GM18511 (cell line): ENCODE results near the gene CFAP298.
"Not testable (repeated sequence)": the region's sequence is repeated elsewhere in the genome, so short reads cannot be mapped to it uniquely, and the experiment has no call there.

Experiments used
- ATAC-seq: cut with Tn5 transposase; IDR thresholded peaks from one replicate; pipeline ENCODE4 v1.9.1; 2021; ENCODE audit warnings: mild to moderate bottlenecking, moderate library complexity; ENCODE audit not compliant: unreplicated experiment

Gene CFAP298

GRCh38 chr21:32569261-32570230, 42.6 kb downstream of the CFAP298 start:
- peak; percentile 93 for ATAC-seq

DNA sequence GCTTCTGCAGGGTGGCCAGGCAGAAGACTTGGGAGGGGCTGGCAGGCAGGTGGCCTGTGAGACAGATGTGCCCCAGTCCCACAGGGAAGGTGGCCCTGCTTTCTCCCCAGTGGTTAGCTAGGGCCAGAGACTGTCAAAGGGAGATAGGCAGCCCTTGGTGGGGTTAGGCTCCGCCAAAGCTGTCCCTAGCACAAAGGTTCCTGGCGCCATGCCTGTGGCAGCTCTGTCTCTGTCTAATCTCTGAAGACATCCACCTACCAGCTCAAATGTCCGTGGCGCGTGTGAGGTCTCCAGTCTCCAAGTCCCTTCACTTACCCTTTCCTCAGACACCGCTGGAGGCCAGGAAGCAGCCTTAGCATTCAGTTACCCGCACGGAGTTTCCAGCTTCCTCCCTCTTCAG, 44.6 kb downstream of the CFAP298 start:
- ATAC-seq, result no peak

GRCh38 chr21:32566741-32567389, 45.3 kb downstream of the CFAP298 start:
- no peak for ATAC-seq

GRCh38 chr21:32565856-32566465, 46.2 kb downstream of the CFAP298 start:
- ATAC-seq, result no peak

- ATAC-seq, result no peak
Measured at GRCh38 chr21:32562915-32563314, 49.3 kb downstream of the CFAP298 start.

DNA sequence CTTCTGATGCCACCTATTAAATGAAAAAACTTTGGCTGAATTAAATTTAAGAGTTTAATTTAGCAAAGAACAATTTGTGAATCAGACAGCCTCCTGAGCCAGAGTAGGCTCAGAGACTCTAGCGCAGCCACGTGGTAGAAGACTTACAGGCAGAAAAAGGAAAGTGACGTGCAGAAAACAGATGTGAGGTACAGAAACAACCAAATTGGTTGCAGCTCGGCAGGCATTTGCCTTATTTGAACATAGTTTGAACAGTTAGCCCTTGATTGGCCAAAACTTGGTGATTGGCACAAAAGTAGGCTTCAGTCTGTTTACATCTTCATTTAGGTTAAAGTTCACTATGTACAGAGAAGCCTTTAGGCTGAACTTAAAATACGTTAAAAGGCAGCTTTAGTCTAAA, 49.8 kb downstream of the CFAP298 start:
- no peak for ATAC-seq

DNA sequence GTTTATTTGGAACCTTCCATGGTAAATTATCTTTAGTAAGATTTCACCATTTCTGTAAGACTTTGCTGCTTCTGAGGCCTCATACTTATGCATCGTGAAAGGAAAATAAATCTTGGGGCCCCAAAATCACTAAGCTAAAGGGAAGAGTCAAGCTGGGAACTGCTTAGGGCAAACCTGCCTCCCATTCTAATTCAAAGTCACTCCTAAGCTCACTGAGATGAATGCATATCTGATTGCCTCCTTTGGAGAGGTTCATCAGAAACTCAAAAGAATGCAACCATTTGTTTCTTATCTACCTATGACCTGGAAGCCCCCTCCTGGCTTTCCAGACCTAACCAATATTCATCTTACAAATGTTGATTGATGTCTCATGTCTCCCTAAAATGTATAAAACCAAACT, 50.7 kb downstream of the CFAP298 start:
- not testable (repeated sequence) for ATAC-seq

DNA sequence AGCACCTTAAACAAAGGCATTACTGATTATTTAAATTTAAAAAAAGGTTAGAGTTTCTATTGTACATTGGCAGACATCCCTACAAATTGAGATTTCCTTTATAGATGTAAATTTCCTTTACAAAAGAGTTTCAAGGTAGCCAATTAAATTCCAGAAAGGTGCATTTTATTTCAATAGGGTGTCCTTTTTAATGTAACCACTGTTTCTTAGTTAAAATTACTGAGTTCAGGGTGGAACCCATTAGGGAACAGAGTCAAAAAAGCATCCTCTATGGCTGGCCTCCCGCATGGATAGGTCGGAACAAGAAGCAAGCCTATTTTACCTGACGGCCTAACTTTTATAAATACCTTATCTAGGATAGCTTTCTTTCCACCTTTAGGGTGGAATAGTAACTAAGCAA, 51.3 kb downstream of the CFAP298 start:
- no peak for ATAC-seq

DNA sequence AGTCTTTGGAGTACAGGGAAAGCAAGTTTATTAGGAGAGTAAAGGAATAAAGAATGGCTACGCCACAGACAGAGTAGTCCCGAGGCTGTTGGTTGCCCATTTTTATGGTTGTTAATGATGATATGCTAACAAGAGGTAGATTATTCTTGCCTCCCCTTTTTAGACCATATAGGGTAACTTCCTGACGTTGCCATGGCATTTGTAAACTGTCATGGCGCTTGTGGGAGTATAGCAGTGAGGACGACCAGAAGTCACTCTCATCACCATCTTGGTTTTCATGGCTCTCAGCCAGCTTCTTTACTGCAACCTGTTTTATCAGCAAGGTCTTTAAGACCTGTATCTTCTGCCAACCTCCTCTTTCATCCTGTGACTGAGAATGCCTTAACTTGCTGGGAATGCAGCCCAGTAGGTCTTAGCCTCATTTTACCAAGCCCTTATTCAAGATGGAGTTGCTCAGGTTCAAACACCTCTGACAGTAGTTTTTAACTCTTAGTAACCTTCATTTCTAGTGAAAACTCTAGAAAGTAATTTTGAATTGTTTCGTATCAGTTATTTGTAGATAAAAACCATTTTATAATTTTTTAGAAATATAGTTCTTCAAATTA, 53.1 kb downstream of the CFAP298 start:
- ATAC-seq, result no peak

DNA sequence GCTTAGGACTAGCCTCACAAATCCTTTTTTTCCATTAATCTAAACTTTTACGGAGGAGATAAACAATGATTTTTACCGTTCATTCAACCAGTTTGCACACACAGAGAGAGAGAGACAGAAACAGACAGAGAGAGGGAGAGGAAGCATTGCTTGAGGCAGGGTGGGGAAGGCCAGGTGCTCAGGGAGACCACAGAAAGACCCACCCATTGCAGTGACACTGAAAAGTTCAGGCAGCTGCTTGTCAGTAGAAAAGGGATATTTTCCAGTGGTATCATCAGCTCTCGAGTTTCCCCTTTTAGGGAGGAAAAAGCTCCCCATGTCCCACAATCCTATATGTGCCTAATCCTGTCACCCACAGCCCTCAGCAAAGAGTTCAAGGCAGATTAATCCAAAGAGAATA, 54.1 kb downstream of the CFAP298 start:
- no peak for ATAC-seq

GRCh38 chr21:32554832-32555638, 57.1 kb downstream of the CFAP298 start:
- no peak for ATAC-seq

- ATAC-seq, result no peak
Measured at GRCh38 chr21:32549886-32550285, 62.3 kb downstream of the CFAP298 start.

DNA sequence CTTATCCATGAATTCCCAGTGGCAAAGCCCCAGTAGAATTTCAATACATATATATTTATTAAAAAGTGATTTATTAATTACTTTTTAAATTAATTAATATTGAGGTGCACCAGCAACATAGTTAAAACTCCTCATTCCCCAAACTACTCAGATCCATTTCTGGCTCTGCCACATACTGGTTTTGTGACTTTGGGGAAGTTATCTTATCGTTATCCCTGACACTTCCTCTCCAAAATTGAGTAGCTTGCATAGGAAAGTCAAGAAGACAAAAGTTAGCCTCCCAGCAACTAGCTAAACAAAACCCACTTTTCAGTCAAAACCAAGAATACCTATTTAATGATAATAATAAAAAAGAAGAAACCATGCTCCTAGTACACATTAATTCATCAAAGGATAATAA, 62.7 kb downstream of the CFAP298 start:
- ATAC-seq, result no peak
